Neuronal stem cell (in vitro differentiated cells): ENCODE measurements around the gene CSMD2.

Experiments used
- DNase-seq: peaks from one replicate; pipeline ENCODE4 v3.0.0-alpha.2; 2013; ENCODE audit warnings: low spot score
- H2AFZ ChIP-seq: one replicate; pipeline ENCODE4 v1.6.1; 2013; ENCODE audit warnings: mild to moderate bottlenecking, low read length, inconsistent platforms
- H2AK5ac ChIP-seq: 2 replicates; pipeline ENCODE4 v1.6.1; 2013; ENCODE audit warnings: low read depth, mild to moderate bottlenecking, inconsistent platforms, low read length, moderate library complexity, mixed read lengths
- H2BK120ac ChIP-seq: 2 replicates; pipeline ENCODE4 v1.6.1; 2013; ENCODE audit warnings: low read depth, mild to moderate bottlenecking, inconsistent platforms, low read length, moderate library complexity, mixed read lengths
- H2BK12ac ChIP-seq: one replicate; pipeline ENCODE4 v1.6.1; 2013; ENCODE audit warnings: low read length, inconsistent platforms
- H2BK15ac ChIP-seq: 2 replicates; pipeline ENCODE4 v1.6.1; 2013; ENCODE audit warnings: mild to moderate bottlenecking, low read length, inconsistent platforms, mixed read lengths
- H2BK5ac ChIP-seq: one replicate; pipeline ENCODE4 v1.6.1; 2013; ENCODE audit warnings: inconsistent platforms, mild to moderate bottlenecking, low read length, moderate library complexity
- H3K14ac ChIP-seq: one replicate; pipeline ENCODE4 v1.6.1; 2013; ENCODE audit warnings: low read length, inconsistent platforms
- H3K18ac ChIP-seq: 2 replicates; pipeline ENCODE4 v1.6.1; 2013; ENCODE audit warnings: low read length, inconsistent platforms
- H3K23ac ChIP-seq: 2 replicates; pipeline ENCODE4 v1.6.1; 2013; ENCODE audit warnings: low read depth, mild to moderate bottlenecking, mixed read lengths, low read length, inconsistent platforms; ENCODE audit not compliant: poor library complexity
- H3K27ac ChIP-seq: replicated peaks from 3 replicates; pipeline ENCODE4 v1.5.1; 2013; ENCODE audit warnings: low read length, inconsistent platforms
- H3K27me3 ChIP-seq, 3 experiments: 2 replicates each; pipeline ENCODE4 v1.6.1; 2013; ENCODE audit warnings: low read length in 3 of 3, mild to moderate bottlenecking in 2 of 3, inconsistent platforms in 1 of 3, low read depth in 1 of 3, mixed read lengths in 1 of 3, moderate library complexity in 1 of 3; ENCODE audit not compliant: control insufficient read depth in 3 of 3, insufficient read depth in 3 of 3
- H3K36me3 ChIP-seq, 2 donors: replicated peaks in 1 of 2; 2 replicates each; pipeline ENCODE4 v1.6.1; 2013; ENCODE audit warnings: low read length in 2 of 2; ENCODE audit not compliant: control insufficient read depth in 2 of 2, insufficient read depth in 2 of 2
- H3K4ac ChIP-seq: 2 replicates; pipeline ENCODE4 v1.6.1; 2013; ENCODE audit warnings: inconsistent platforms, mild to moderate bottlenecking, low read length, moderate library complexity
- H3K4me1 ChIP-seq, 2 donors: 1 replicate in 1 of 2; 2 replicates in 1 of 2; pipeline ENCODE4 v1.6.1; 2013; ENCODE audit warnings: low read length in 2 of 2, low read depth in 1 of 2; ENCODE audit not compliant: control insufficient read depth in 2 of 2, insufficient read depth in 1 of 2
- H3K4me2 ChIP-seq: one replicate; pipeline ENCODE4 v1.6.1; 2013; ENCODE audit warnings: mild to moderate bottlenecking, low read length, inconsistent platforms; ENCODE audit not compliant: insufficient read depth, poor library complexity, severe bottlenecking
- H3K4me3 ChIP-seq, 2 donors: 2 replicates each; pipeline ENCODE4 v1.5.1; 2013; ENCODE audit warnings: low read length in 2 of 2, mild to moderate bottlenecking in 2 of 2, inconsistent platforms in 1 of 2, moderate library complexity in 1 of 2
- H3K79me1 ChIP-seq: one replicate; pipeline ENCODE4 v1.6.1; 2013; ENCODE audit warnings: low read depth, mild to moderate bottlenecking, inconsistent platforms, low read length, moderate library complexity
- H3K9ac ChIP-seq: one replicate; pipeline ENCODE4 v1.6.1; 2013; ENCODE audit warnings: mild to moderate bottlenecking, low read depth, low read length, inconsistent platforms; ENCODE audit not compliant: poor library complexity
- H3K9me3 ChIP-seq, 2 donors: replicated peaks in 1 of 2; 2 replicates each; pipeline versions ENCODE3 to v1.6.1; 2013; ENCODE audit warnings: low read length in 2 of 2, mild to moderate bottlenecking in 2 of 2, inconsistent platforms in 1 of 2, low read depth in 1 of 2, mixed read lengths in 1 of 2, moderate library complexity in 1 of 2; ENCODE audit not compliant: control insufficient read depth in 2 of 2, insufficient read depth in 1 of 2
- H4K8ac ChIP-seq: one replicate; pipeline ENCODE4 v1.6.1; 2013; ENCODE audit warnings: low read depth, mild to moderate bottlenecking, inconsistent platforms, low read length, moderate library complexity
- H4K91ac ChIP-seq: one replicate; pipeline ENCODE4 v1.6.1; 2013; ENCODE audit warnings: low read length, low read depth, mild to moderate bottlenecking, inconsistent platforms; ENCODE audit not compliant: poor library complexity
- WGBS, 2 donors: extraction: QIAGEN DNeasy Blood & Tissue Kit; methylation state at CpG; one replicate each; pipeline ENCODE4 v1.1.7; 2013; ENCODE audit warnings: missing lambda C conversion rate in 2 of 2, mixed read lengths in 1 of 2; ENCODE audit not compliant: insufficient read length in 2 of 2, insufficient replicate concordance in 1 of 2; ENCODE audit errors: extremely low coverage in 2 of 2; 5-methylcytosine and 5-hydroxymethylcytosine counted together

The CSMD2 gene

GRCh38 chr1:33624991-33625870 lies 539.8 kb downstream of the CSMD2 start:
- DNase-seq: no peak

GRCh38 chr1:33624261-33624990 lies 540.6 kb downstream of the CSMD2 start:
- peak overlapping the region; percentile 76 for H3K18ac ChIP-seq
- H2BK120ac ChIP-seq: no peak overlapping the region
- no peak for DNase-seq

More at GRCh38 chr1:33624991-33625870, 539.8 kb downstream of the CSMD2 start:
- H2AK5ac ChIP-seq: no peak overlapping the region
- no peaks in the 10 kb centered on the region for H3K79me1 ChIP-seq
- no peak overlapping the region for H3K9ac ChIP-seq
- H3K4ac ChIP-seq: no peak overlapping the region
- peak overlapping the region; percentile 8 for H2BK12ac ChIP-seq
- H3K36me3 ChIP-seq: no peaks in the 10 kb centered on the region
- H4K8ac ChIP-seq: no peak overlapping the region
- H3K4me3 ChIP-seq: peak overlapping the region in 1 of 2 donors; percentile 3
- H3K18ac ChIP-seq: no peak overlapping the region
- no CpG with 5 or more reads among the region's 35 CpGs for WGBS, 2 donors
- H2BK15ac ChIP-seq: no peak overlapping the region
- no peaks in the 10 kb centered on the region for H3K4me1 ChIP-seq
- H3K27ac ChIP-seq: no peak overlapping the region
- H3K27me3 ChIP-seq: peaks cover 0 to 10% (median 0%) of the 10 kb centered on the region in 3 experiments
- H2BK120ac ChIP-seq: no peak overlapping the region
- peak overlapping the region; percentile 22 for H3K14ac ChIP-seq
- H2BK5ac ChIP-seq: no peak overlapping the region
- no peak overlapping the region for H3K4me2 ChIP-seq
- peak overlapping the region; percentile 46 for H3K23ac ChIP-seq
- H4K91ac ChIP-seq: no peak overlapping the region
- no peak overlapping the region for H2AFZ ChIP-seq
- H3K9me3 ChIP-seq: no peaks in the 10 kb centered on the region

GRCh38 chr1:33623811-33624210 lies 541.2 kb downstream of the CSMD2 start:
- no peak overlapping the region for H2BK120ac ChIP-seq
- H3K14ac ChIP-seq: no peak overlapping the region
- no peaks in the 10 kb centered on the region for H3K36me3 ChIP-seq
- H2AK5ac ChIP-seq: no peak overlapping the region
- H3K4ac ChIP-seq: no peak overlapping the region
- no peak overlapping the region for H2BK12ac ChIP-seq
- no peak overlapping the region for H3K23ac ChIP-seq
- no CpG with 5 or more reads among the region's 4 CpGs for whole genome bisulfite sequencing, 2 donors
- H3K4me1 ChIP-seq: no peaks in the 10 kb centered on the region
- H3K4me3 ChIP-seq: no peak overlapping the region
- H4K8ac ChIP-seq: no peak overlapping the region
- H3K27me3 ChIP-seq: peaks cover 0 to 12% (median 0%) of the 10 kb centered on the region in 3 experiments
- no peak for DNase-seq
- H2BK15ac ChIP-seq: no peak overlapping the region
- no peak overlapping the region for H3K18ac ChIP-seq
- no peaks in the 10 kb centered on the region for H3K9me3 ChIP-seq
- H2BK5ac ChIP-seq: no peak overlapping the region
- H2AFZ ChIP-seq: no peak overlapping the region
- no peak overlapping the region for H3K4me2 ChIP-seq
- H3K27ac ChIP-seq: no peak overlapping the region
- no peak overlapping the region for H3K9ac ChIP-seq
- H4K91ac ChIP-seq: no peak overlapping the region
- no peaks in the 10 kb centered on the region for H3K79me1 ChIP-seq

More at GRCh38 chr1:33624261-33624990, 540.6 kb downstream of the CSMD2 start:
- no peaks in the 10 kb centered on the region for H3K9me3 ChIP-seq
- peaks cover 0 to 10% (median 0%) of the 10 kb centered on the region in 3 experiments for H3K27me3 ChIP-seq
- no CpG with 5 or more reads among the region's 25 CpGs for WGBS, 2 donors
- H2BK15ac ChIP-seq: peak overlapping the region; percentile 4
- H4K8ac ChIP-seq: no peak overlapping the region
- H2AFZ ChIP-seq: no peak overlapping the region
- H3K4me2 ChIP-seq: no peak overlapping the region
- no peaks in the 10 kb centered on the region for H3K36me3 ChIP-seq
- no peaks in the 10 kb centered on the region for H3K79me1 ChIP-seq
- H2AK5ac ChIP-seq: no peak overlapping the region
- H2BK12ac ChIP-seq: peak overlapping the region; percentile 8
- H3K14ac ChIP-seq: peak overlapping the region; percentile 22
- no peak overlapping the region for H3K4me3 ChIP-seq
- H3K23ac ChIP-seq: peak overlapping the region; percentile 46
- no peak overlapping the region for H2BK5ac ChIP-seq
- H3K4me1 ChIP-seq: no peaks in the 10 kb centered on the region
- H3K9ac ChIP-seq: peak overlapping the region; percentile 0
- H4K91ac ChIP-seq: no peak overlapping the region
- H3K4ac ChIP-seq: no peak overlapping the region
- H3K27ac ChIP-seq: no peak overlapping the region

GRCh38 chr1:33622757-33623156 lies 542.3 kb downstream of the CSMD2 start:
- Histone ChIP-seq H2AFZ (no peak overlapping the region), H2BK12ac (no peak overlapping the region), H2BK15ac (no peak overlapping the region), H3K4me2 (no peak overlapping the region), H3K4me3 (no peak overlapping the region), H3K4me1 (no peaks in the 10 kb centered on the region), H3K23ac (no peak overlapping the region), H2BK5ac (no peak overlapping the region), H3K27me3 (peaks cover 0 to 16% (median 0%) of the 10 kb centered on the region in 3 experiments), H3K27ac (no peak overlapping the region), H3K9ac (no peak overlapping the region), H4K8ac (no peak overlapping the region), H2AK5ac (no peak overlapping the region), H3K79me1 (no peaks in the 10 kb centered on the region), H3K14ac (no peak overlapping the region), H2BK120ac (no peak overlapping the region), H3K18ac (no peak overlapping the region), H3K4ac (no peak overlapping the region), H3K9me3 (no peaks in the 10 kb centered on the region), H3K36me3 (no peaks in the 10 kb centered on the region), H4K91ac (no peak overlapping the region)
- no CpG with 5 or more reads among the region's 1 CpG for WGBS, 2 donors
- no peak for DNase-seq
